GM23248 (cell line): Measurements from ENCODE around the gene CCR5.

Experiments
- EZH2 ChIP-seq: fragments of 200-600 bp; sonication (generic); IDR thresholded peaks from 2 replicates; pipeline ENCODE4 v1.6.1; 2018; ENCODE audit warnings: antibody characterized with exemption, mild to moderate bottlenecking; ENCODE audit not compliant: insufficient read depth, poor library complexity, severe bottlenecking
- EZH2phosphoT487 ChIP-seq: fragments of 200-600 bp; sonication (generic); IDR thresholded peaks from 2 replicates; pipeline ENCODE4 v1.6.1; 2018; ENCODE audit warnings: antibody characterized with exemption, moderate library complexity, mild to moderate bottlenecking, low read depth; ENCODE audit not compliant: insufficient read depth

DNA sequence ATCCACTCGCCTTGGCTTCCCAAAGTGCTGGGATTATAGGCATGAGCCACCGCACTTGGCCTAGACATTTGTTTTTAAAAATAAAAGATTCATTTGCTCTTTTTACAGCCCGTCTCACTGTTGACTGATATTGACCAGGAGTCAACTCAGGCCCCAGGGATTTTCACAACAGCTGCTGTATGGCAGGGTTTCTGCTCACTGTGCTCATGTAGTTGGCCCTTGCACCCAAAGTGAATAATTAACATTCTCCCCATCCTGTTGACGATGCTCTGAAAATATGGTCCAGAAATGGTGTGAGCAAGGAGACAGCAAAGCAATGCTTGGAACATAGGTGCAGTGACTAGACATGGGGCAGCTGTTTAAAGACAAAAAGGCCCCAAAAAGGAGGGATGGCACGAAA is 2.9 kb upstream of the CCR5 start:
- TF ChIP-seq EZH2phosphoT487 (no peak), EZH2 (no peak)
